HCT116 (cell line): Measurements from ENCODE around the gene NAB1. TPM values are rescaled to one million over a fixed set of nuclear protein-coding genes. Genes with fewer than 3 reads are reported as not detected.

Source experiments
- ATAC-seq: fragments of 200-7000 bp; cut with Tn5 transposase; 2 replicates; pipeline ENCODE4 v1.9.1; 2020; ENCODE audit warnings: mild to moderate bottlenecking, moderate library complexity
- BruUV-seq: library from RNA; stranded (reverse); fragments of 400-500 nt; replicated peaks from 2 replicates; lab custom pipeline; 2021; lab: Mats Ljungman, UMichigan
- CTCF ChIA-PET: fragments of 300-600 bp; sonication (Branson Sonifier 250); formaldehyde crosslinking; loops from one replicate; lab custom pipeline; 2021; ENCODE audit warnings: antibody characterized with exemption; lab: Charles Lee
- POLR2A ChIA-PET: fragments of 300-600, 350-600 bp; sonication (Branson Sonifier 250); formaldehyde crosslinking; loops from one replicate; lab custom pipeline; 2021; ENCODE audit warnings: antibody characterized with exemption; lab: Charles Lee
- RAD21 ChIA-PET, 2 experiments: fragments of 300-600 bp; sonication (Branson Sonifier 250); formaldehyde crosslinking; loops; one replicate each; lab custom pipeline; 2023; ENCODE audit warnings: low total read pairs in 2 of 2; ENCODE audit not compliant: uncharacterized antibody in 2 of 2, unreplicated experiment in 2 of 2, low non-redundant PET in 1 of 2; lab: Charles Lee
- DNase-seq: peaks from one replicate; pipeline ENCODE4 v3.0.0-alpha.2; 2010; ENCODE audit warnings: low read depth, low spot score
- H2AFZ ChIP-seq: fragments of 200-600 bp; shearing (Covaris generic), sonication (generic); 2 replicates; pipeline ENCODE4 v1.6.1; 2017; ENCODE audit warnings: low read depth, mixed run types, mixed read lengths, antibody characterized with exemption, low read length; ENCODE audit not compliant: poor library complexity, severe bottlenecking
- H3K27ac ChIP-seq: 2 replicates; pipeline ENCODE4 v1.5.1; 2012; ENCODE audit warnings: low read depth, low read length
- H3K27me3 ChIP-seq: fragments of 200-600 bp; sonication (generic); 2 replicates; pipeline ENCODE4 v1.6.1; 2016; ENCODE audit warnings: mixed run types, low read length, mixed read lengths; ENCODE audit not compliant: insufficient read depth
- H3K36me3 ChIP-seq, 2 experiments: fragments of 200-500 bp in 1 of 2; fragments of 200-600 bp in 1 of 2; sonication (Bioruptor generic) in 1 of 2; sonication (generic) in 1 of 2; 2 replicates each; pipeline versions ENCODE4 v1.5.1 to v1.6.1; 2014 to 2016; ENCODE audit warnings: low read length in 2 of 2, inconsistent platforms in 1 of 2, mixed read lengths in 1 of 2, mixed run types in 1 of 2; ENCODE audit not compliant: insufficient read depth in 2 of 2, control insufficient read depth in 1 of 2
- H3K4me1 ChIP-seq, 2 experiments: fragments of 200-600 bp in 1 of 2; sonication (generic) in 1 of 2; 2 replicates each; pipeline versions ENCODE4 v1.5.1 to v1.6.1; 2012 to 2017; ENCODE audit warnings: low read length in 2 of 2, inconsistent platforms in 1 of 2, mild to moderate bottlenecking in 1 of 2, mixed read lengths in 1 of 2, mixed run types in 1 of 2, moderate library complexity in 1 of 2; ENCODE audit not compliant: insufficient read depth in 2 of 2, control insufficient read depth in 1 of 2
- H3K4me2 ChIP-seq: fragments of 200-600 bp; sonication (generic); 2 replicates; pipeline ENCODE4 v1.6.1; 2017; ENCODE audit warnings: mixed run types, low read length, mixed read lengths
- H3K4me3 ChIP-seq, 2 experiments: fragments of 200-600 bp in 1 of 2; sonication (generic) in 1 of 2; replicated peaks in 1 of 2; 2 replicates each; pipeline ENCODE4 v1.5.1; 2011 to 2016; ENCODE audit warnings: low read length in 2 of 2, control low read depth in 1 of 2, low read depth in 1 of 2, mild to moderate bottlenecking in 1 of 2, mixed read lengths in 1 of 2, mixed run types in 1 of 2
- H3K79me2 ChIP-seq: fragments of 200-600 bp; sonication (generic); 2 replicates; pipeline ENCODE4 v1.6.1; 2017; ENCODE audit warnings: mild to moderate bottlenecking, mixed run types, low read length, moderate library complexity, mixed read lengths; ENCODE audit not compliant: insufficient read depth
- H3K9ac ChIP-seq: fragments of 200-600 bp; sonication (generic); 2 replicates; pipeline ENCODE4 v1.6.1; 2016; ENCODE audit warnings: low read length, mixed read lengths
- H3K9me2 ChIP-seq: fragments of 200-600 bp; sonication (generic), shearing (Covaris generic); 2 replicates; pipeline ENCODE4 v1.6.1; 2017; ENCODE audit warnings: mixed run types, mild to moderate bottlenecking, moderate library complexity; ENCODE audit not compliant: insufficient read depth
- H3K9me3 ChIP-seq, 2 experiments: fragments of 200-500 bp in 1 of 2; fragments of 200-600 bp in 1 of 2; sonication (Bioruptor generic) in 1 of 2; sonication (generic) in 1 of 2; 2 replicates each; pipeline ENCODE4 v1.6.1; 2014 to 2017; ENCODE audit warnings: low read length in 2 of 2, mixed read lengths in 2 of 2, inconsistent platforms in 1 of 2, low read depth in 1 of 2, mild to moderate bottlenecking in 1 of 2, mixed run types in 1 of 2, moderate library complexity in 1 of 2; ENCODE audit not compliant: control insufficient read depth in 1 of 2, insufficient read depth in 1 of 2
- H4K20me1 ChIP-seq: fragments of 200-600 bp; sonication (generic), shearing (Covaris generic); 2 replicates; pipeline ENCODE4 v1.6.1; 2017; ENCODE audit warnings: mixed run types, mild to moderate bottlenecking, moderate library complexity; ENCODE audit not compliant: insufficient read depth
- CEBPB ChIP-seq: IDR thresholded peaks from 2 replicates; pipeline ENCODE4 v1.6.1; 2012; ENCODE audit warnings: low read depth
- EZH2phosphoT487 ChIP-seq: fragments of 200-600 bp; IDR thresholded peaks from 2 replicates; pipeline ENCODE4 v1.6.1; 2018; ENCODE audit warnings: antibody characterized with exemption, borderline replicate concordance
- FOSL1 ChIP-seq: IDR thresholded peaks from 2 replicates; pipeline ENCODE4 v1.6.1; 2012; ENCODE audit warnings: low read depth
- JUND ChIP-seq: IDR thresholded peaks from 2 replicates; pipeline ENCODE4 v1.6.1; 2012
- POLR2A ChIP-seq: IDR thresholded peaks from 2 replicates; pipeline ENCODE4 v1.7.0; 2011; ENCODE audit warnings: borderline replicate concordance; ENCODE audit not compliant: insufficient read depth, insufficient read length; ENCODE audit errors: extremely low read depth
- POLR2AphosphoS5 ChIP-seq: IDR thresholded peaks from 2 replicates; pipeline ENCODE4 v1.6.1; 2011; ENCODE audit warnings: mild to moderate bottlenecking, low read depth, low read length, moderate library complexity
- SIN3A ChIP-seq: IDR thresholded peaks from 2 replicates; pipeline ENCODE4 v1.6.1; 2012; ENCODE audit warnings: low read depth
- SRF ChIP-seq: IDR thresholded peaks from 2 replicates; pipeline ENCODE4 v1.6.1; 2012; ENCODE audit warnings: low read depth
- TCF7L2 ChIP-seq: IDR thresholded peaks from 2 replicates; pipeline ENCODE4 v1.7.0; 2011; ENCODE audit warnings: borderline replicate concordance, inconsistent platforms; ENCODE audit not compliant: insufficient read depth, insufficient read length; ENCODE audit errors: extremely low read depth
- intact Hi-C: fragments of 100-400 bp; cut with micrococcal nuclease; formaldehyde crosslinking; loops from 2 replicates; pipeline ENCODE4 v1.10.0; 2022
- total RNA-seq: library from RNA; stranded (reverse); gene quantifications from one replicate; pipeline ENCODE4 v1.2.1, GENCODE V29; 2021; ENCODE audit not compliant: unreplicated experiment
- TF ChIP-seq, protein P1 (sequence below), 3 experiments: fragments of 200-600 bp in 1 of 3; sonication (generic) in 1 of 3; IDR thresholded peaks in 2 of 3; conservative IDR thresholded peaks in 1 of 3; 2 replicates each; pipeline ENCODE4 v1.5.1; 2012 to 2017; ENCODE audit warnings: low read depth in 2 of 3, low read length in 2 of 3, antibody characterized with exemption in 1 of 3, borderline replicate concordance in 1 of 3, control low read depth in 1 of 3, mild to moderate bottlenecking in 1 of 3, mixed read lengths in 1 of 3, mixed run types in 1 of 3, moderate library complexity in 1 of 3; ENCODE audit not compliant: insufficient read depth in 1 of 3
- TF ChIP-seq, protein P2 (sequence below): IDR thresholded peaks from 2 replicates; pipeline ENCODE4 v1.6.1; 2011; ENCODE audit warnings: mild to moderate bottlenecking, low read length, moderate library complexity; ENCODE audit not compliant: insufficient replicate concordance; ENCODE audit errors: extremely low read depth

NAB1 gene
- total RNA-seq, 1 experiment from 2014 or later, result 43.8 TPM

DNA sequence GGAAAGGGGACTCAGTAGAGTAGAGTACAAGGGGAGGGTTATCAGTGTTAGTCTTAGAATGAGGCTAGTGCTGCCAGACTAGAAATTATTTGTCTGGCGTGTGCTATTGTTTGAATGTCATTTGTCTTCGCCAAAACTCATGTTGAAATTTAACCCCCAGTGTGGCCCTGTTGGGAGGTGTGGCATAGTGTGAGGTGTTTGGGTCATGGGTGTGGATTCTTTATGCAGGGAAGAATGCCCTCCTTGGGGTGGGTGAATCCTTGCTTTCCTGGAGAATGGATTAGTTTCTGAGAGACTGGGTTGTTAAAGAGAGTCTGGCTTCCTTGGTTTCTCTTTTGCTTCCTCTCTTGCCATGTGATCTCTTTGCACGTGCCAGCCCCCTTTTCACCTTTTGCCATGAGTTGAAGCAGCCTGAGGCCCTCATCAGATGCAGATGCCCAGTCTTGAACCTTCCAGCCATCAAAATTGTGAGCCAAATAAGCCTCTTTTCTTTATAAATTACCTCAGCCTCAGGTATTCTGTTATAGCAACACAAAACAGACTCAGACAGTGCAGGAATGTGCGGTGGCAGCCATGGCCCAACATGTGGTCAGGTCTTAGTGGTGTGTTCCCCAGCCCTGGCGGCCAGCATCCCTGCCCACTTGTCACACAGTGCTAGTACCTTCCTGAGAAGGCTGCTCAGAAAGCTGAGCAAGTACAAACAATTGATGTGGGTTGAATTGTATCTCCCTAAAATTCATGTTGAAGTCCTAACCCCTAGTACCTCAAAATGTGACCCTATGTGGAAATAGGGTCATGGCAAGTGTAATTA is 48.4 kb upstream of the NAB1 start:
- no TSS peak for BruUV-seq
- Histone ChIP-seq H3K36me3 (no peaks in the 10 kb centered on the region), H3K4me2 (no peak overlapping the region), H3K27ac (no peak overlapping the region), H3K4me1 (peaks cover under 1 to 48% of the 10 kb centered on the region in 2 experiments), H3K9me3 (no peaks in the 10 kb centered on the region), H4K20me1 (no peaks in the 10 kb centered on the region), H3K9me2 (no peaks in the 10 kb centered on the region), H3K79me2 (no peaks in the 10 kb centered on the region), H3K4me3 (no peak overlapping the region), H2AFZ (no peak overlapping the region), H3K27me3 (no peaks in the 10 kb centered on the region), H3K9ac (no peak overlapping the region)
- DNase-seq, result no peak
- CTCF ChIA-PET, result no interaction called here
- TF ChIP-seq, protein P1, sequence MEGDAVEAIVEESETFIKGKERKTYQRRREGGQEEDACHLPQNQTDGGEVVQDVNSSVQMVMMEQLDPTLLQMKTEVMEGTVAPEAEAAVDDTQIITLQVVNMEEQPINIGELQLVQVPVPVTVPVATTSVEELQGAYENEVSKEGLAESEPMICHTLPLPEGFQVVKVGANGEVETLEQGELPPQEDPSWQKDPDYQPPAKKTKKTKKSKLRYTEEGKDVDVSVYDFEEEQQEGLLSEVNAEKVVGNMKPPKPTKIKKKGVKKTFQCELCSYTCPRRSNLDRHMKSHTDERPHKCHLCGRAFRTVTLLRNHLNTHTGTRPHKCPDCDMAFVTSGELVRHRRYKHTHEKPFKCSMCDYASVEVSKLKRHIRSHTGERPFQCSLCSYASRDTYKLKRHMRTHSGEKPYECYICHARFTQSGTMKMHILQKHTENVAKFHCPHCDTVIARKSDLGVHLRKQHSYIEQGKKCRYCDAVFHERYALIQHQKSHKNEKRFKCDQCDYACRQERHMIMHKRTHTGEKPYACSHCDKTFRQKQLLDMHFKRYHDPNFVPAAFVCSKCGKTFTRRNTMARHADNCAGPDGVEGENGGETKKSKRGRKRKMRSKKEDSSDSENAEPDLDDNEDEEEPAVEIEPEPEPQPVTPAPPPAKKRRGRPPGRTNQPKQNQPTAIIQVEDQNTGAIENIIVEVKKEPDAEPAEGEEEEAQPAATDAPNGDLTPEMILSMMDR (IDR thresholded peaks at IDR 0.05 in 2 of 3, conservative IDR thresholded peaks at IDR 0.05 in 1 of 3; ENCODE audit: borderline replicate concordance in 1 of 3, insufficient read depth in 1 of 3, low read depth in 2 of 3, low read length in 2 of 3), result no peak
- TF ChIP-seq EZH2phosphoT487 (no peak), JUND (no peak), CEBPB (no peak), TCF7L2 (no peak), POLR2AphosphoS5 (no peak), SRF (no peak), POLR2A (no peak), SIN3A (no peak), FOSL1 (no peak)
- TF ChIP-seq, protein P2, sequence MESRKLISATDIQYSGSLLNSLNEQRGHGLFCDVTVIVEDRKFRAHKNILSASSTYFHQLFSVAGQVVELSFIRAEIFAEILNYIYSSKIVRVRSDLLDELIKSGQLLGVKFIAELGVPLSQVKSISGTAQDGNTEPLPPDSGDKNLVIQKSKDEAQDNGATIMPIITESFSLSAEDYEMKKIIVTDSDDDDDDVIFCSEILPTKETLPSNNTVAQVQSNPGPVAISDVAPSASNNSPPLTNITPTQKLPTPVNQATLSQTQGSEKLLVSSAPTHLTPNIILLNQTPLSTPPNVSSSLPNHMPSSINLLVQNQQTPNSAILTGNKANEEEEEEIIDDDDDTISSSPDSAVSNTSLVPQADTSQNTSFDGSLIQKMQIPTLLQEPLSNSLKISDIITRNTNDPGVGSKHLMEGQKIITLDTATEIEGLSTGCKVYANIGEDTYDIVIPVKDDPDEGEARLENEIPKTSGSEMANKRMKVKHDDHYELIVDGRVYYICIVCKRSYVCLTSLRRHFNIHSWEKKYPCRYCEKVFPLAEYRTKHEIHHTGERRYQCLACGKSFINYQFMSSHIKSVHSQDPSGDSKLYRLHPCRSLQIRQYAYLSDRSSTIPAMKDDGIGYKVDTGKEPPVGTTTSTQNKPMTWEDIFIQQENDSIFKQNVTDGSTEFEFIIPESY, result no peak
- intact Hi-C loops, result no loop called here
- RAD21 ChIA-PET, result no interaction called here
- no peak for ATAC-seq
- POLR2A ChIA-PET, result no interaction called here
